HL-60/S4 treated with retinoic acid at 250 ng/mL for 4 days and 3 days (cell line): ENCODE measurements around the gene SLC2A5.
"Not testable (repeated sequence)": the region's sequence is repeated elsewhere in the genome, so short reads cannot be mapped to it uniquely, and the experiment has no call there.

Experiments
- in situ Hi-C: fragments of 300-500 bp; cut with MboI; formaldehyde crosslinking; loops from 2 replicates; pipeline ENCODE4 v1.7.0; 2022; ENCODE audit warnings: low sequenced_read_pairs

SLC2A5 gene

GRCh38 chr1:9069326-9070100 lies at the start of gene SLC2A5:
Gene SLC2A5, minus strand, starts transcription at chr1:9069635. Its CDS starts 99 bp downstream, at chr1:9069536.
- in situ Hi-C loops, result no loop called here

DNA sequence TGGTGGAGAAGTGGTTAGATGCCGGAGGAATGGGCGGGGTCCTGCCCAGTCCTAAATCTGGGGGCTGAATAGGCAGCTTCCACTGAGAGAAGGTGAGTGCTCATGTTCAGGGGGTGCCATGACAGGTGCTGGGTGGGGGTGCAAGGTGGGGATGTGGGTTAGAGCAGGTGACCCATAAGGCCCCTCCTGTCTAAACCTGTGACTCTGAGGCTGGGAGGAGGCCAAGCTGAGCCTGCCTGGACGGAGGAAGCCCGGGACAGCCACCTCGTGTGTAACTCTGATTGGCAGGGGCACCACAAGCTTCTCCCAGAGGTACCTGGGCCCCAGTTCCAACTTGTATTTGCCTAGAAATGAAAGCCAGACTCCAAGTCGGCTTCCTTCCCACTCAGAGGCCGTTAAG lies 48.8 kb upstream of the SLC2A5 start:
- in situ Hi-C loops, result loop anchor here (10.0 to 25.0 kb wide), 2 partner anchors 137 to 369 kb away; no protein-coding TSS in a partner anchor

DNA sequence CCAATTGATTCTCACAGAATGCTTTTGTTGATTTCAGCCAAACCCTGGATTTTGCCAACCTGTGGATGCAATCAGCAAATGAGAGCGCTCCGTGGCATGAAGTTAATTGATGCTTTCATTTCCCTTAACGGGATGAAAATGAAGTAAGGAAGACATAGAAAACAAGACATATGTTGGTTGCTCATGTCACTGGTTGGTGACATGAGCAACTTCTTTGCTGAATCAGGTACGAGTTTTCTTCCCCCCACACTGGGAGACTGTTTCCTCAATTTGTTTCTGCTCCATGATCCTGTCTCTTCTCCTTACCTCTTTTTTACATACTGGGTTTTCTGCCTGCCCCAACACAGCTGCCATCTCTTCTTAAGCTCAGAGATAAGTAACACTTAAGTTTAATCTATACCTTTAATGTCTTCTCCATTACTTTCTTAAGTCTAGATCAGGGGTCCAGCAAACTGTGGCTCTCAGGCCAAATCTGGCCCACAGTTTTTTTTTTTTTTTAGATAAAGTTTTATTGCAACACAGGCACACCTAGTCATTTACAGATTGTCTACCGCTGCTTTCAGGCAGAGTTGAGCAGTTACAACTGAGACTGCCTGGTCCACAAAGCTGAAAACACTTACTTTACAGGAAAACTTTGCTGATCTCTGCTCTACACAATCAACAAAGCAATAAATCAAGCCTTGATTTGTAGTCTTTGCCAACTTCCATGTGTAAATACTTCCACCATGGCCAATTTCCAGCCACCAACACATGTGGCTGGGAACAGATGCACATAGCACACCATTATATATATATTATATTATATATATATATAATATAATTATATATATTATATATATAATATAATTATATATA lies 46.1 kb upstream of the SLC2A5 start:
- in situ Hi-C loops, result loop anchor here (10.0 to 25.0 kb wide), 2 partner anchors 139 to 372 kb away; no protein-coding TSS in a partner anchor

- in situ Hi-C loops, result loop anchor here (10.0 to 25.0 kb wide), 2 partner anchors 142 to 374 kb away; no protein-coding TSS in a partner anchor
These were observed 43.8 kb upstream of the SLC2A5 start for GRCh38 chr1:9112961-9113880.

DNA sequence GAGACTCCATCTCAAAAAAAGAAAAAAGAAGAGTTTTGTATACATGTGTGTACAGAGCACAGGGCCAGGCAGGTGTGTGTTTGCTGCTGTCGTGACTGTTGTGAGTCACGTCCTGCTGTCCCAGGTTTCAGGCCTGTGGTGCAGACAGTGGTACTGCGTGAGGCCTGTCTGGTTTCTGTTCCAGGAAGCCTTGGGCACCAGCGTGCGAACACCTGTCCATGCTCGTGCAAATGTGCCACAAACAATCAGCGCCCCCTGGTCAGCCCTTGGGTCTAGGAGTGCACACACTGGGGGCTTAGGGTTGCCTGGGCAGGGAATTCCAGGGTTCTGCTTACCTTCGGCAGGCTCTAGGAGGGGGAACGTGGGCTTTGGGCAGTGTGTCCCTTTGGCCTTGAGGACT lies 42.5 kb upstream of the SLC2A5 start:
- in situ Hi-C loops, result loop anchor here (10.0 to 25.0 kb wide), 2 partner anchors 143 to 375 kb away; no protein-coding TSS in a partner anchor

DNA sequence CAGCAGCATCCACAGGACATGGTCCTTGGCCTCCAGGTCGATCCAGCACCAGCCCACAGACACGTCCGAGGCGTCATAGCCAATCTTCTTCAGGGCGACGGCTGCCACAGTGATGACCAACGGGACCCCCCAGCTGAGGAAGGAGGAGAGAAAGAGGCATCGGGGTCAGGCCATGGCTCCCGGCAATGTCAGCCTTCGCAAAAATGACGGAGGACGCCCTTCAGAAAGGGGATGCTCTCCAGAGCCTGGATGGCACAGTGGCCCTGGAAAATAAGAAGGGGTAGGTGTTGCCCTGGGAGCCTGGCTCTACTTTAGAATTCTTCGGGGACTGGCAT lies 41.9 kb upstream of the SLC2A5 start:
- in situ Hi-C loops, result loop anchor here (10.0 to 25.0 kb wide), 2 partner anchors 143 to 376 kb away; no protein-coding TSS in a partner anchor

- in situ Hi-C loops, result loop anchor here (10.0 to 25.0 kb wide), 2 partner anchors 144 to 376 kb away; no protein-coding TSS in a partner anchor
These were observed 41.4 kb upstream of the SLC2A5 start for GRCh38 chr1:9110669-9111356.

DNA sequence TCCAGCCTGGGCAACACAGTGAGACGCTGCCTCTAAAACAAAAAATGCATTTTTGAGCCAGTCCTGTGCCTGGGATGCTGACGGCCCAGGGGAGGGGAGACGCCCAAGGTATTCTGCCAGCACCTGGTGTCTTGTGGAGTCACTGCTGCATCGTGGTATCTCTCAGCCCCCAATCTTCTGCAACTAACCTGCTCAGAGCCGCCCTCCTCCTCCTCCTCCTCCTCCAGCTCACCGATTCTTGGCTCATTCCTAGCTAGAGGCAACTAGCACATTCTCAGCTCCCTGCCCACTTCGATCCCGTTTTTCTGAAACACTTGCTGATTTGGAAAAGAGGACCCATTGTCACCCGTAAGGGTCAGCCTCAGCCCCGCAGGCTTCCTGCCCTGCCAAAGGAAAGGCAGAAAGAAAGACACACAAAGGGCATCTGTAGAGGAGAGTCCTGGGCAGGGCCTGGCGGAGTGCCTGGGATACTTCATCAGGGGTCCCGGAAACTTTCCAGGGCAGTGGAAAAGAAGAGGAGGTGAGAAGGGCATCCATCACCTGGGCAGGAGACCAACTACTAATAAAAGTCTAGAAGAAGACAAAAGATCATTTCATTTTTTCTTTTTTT lies 38.7 kb upstream of the SLC2A5 start:
- in situ Hi-C loops, result loop anchor here (10.0 to 25.0 kb wide), 2 partner anchors 53 to 379 kb away; no protein-coding TSS in a partner anchor

GRCh38 chr1:9107136-9107535 lies 37.7 kb upstream of the SLC2A5 start:
- in situ Hi-C loops, result loop anchor here (10.0 to 25.0 kb wide), 2 partner anchors 52 to 380 kb away; no protein-coding TSS in a partner anchor

GRCh38 chr1:9106286-9106685 lies 36.9 kb upstream of the SLC2A5 start:
- in situ Hi-C loops, result loop anchor here (10.0 to 25.0 kb wide), 2 partner anchors 51 to 381 kb away; no protein-coding TSS in a partner anchor

DNA sequence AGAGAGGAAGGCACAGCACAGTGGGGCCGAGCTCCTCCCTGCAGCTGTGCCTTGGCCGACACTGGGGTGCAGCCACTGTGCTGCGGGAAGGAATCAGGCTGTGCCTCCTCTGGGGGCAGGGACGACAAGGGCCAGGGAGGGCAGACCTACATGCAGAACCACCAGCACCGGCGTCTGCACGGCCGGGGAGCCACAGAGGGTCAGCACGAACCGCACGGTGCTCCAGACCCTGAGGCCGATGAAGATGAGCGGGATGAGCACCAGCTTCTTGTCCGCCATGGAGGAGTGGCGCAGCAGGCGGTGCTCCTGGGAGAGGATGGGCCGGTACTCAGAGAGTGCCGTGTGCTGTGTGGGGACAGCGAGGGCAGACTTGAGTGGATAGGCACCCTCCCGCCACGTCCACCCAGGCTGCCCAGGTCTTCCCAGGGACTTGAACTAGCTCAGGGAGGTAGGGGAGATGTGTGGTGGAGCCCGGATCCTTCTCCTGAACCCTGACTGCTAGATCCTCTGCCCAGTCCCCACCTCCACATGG lies 36.0 kb upstream of the SLC2A5 start:
- in situ Hi-C loops, result loop anchor here (10.0 to 25.0 kb wide), 2 partner anchors 51 to 382 kb away; no protein-coding TSS in a partner anchor

- in situ Hi-C loops, result loop anchor here (10.0 to 25.0 kb wide), 2 partner anchors 47 to 386 kb away; no protein-coding TSS in a partner anchor
These were observed 32.2 kb upstream of the SLC2A5 start for GRCh38 chr1:9101510-9102146.

GRCh38 chr1:9100471-9101043 lies 31.1 kb upstream of the SLC2A5 start:
- in situ Hi-C loops, result loop anchor here (10.0 to 25.0 kb wide), 2 partner anchors 46 to 387 kb away; no protein-coding TSS in a partner anchor

DNA sequence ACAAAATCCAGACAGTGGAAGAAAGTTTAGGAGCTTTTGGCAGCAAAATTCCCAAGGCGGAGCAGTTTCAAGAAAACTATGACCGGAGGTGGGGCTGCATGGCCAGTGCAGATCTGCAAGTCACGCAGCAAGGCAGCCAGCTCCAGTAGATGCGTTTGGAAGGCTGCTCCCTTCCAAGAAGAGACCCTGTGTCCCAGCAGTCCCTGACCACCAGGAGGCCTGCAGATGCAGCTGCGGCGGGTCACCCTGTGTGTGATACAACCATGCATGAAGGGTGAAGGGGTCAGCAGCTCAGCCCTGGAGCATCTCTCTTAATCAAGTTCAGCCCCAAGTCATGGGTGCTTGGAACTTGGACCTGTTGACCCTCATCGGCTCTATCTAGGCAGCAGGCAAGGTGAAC lies 30.1 kb upstream of the SLC2A5 start:
- in situ Hi-C loops, result no loop called here

DNA sequence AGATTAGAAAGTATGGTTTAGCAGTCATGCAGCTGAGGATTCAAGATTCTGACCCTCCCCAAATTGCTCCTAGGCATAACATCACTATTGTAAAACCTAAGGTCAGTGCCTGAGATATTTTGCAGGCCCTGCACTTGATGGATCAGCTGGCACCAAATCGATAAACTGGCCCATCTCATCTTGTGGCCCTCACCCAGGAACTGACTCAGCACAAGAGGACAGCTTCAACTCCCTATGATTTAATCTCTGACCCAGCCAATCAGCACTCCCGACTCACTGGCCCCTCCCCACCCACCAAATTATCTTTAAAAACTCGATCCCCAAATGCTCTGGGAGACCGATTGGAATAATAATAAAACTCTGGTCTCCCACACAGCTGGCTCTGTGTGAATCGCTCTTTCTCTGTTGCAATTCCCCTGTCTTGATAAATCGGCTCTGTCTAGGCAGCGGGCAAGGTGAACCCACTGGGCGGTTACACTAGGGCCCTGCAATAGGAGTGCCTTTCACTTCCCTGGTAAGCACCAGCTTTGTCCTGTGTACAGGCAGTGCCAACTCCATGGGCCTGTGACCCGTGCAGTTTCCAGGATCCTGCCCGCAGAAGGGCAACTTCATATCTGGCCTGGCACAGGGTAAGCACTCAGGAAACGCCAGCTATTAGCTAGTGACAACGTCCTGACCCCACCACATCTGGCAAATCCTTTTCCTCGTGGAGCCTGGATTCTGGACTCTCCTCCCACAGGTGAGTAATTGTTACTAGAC lies 28.7 kb upstream of the SLC2A5 start:
- in situ Hi-C loops, result no loop called here

DNA sequence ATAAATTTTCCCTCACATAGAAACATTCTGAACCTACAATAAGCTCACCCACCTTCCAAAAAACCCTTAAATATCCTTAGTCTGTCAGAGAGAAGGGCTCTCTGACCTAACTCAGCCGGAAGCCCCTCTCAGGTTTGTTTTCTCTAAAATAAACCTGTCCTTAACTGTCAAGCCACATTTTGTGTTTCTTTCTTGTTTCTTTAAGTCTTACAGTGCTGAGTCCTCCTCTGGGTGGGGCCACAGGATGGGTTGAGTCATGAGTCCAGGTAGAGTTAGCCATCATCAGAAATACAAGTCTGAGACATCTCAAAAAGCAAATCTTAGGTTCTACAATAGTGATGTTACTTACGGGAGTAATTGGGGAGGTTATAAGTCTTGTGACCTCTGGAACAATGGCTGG lies 26.4 kb upstream of the SLC2A5 start:
- in situ Hi-C loops, result no loop called here

DNA sequence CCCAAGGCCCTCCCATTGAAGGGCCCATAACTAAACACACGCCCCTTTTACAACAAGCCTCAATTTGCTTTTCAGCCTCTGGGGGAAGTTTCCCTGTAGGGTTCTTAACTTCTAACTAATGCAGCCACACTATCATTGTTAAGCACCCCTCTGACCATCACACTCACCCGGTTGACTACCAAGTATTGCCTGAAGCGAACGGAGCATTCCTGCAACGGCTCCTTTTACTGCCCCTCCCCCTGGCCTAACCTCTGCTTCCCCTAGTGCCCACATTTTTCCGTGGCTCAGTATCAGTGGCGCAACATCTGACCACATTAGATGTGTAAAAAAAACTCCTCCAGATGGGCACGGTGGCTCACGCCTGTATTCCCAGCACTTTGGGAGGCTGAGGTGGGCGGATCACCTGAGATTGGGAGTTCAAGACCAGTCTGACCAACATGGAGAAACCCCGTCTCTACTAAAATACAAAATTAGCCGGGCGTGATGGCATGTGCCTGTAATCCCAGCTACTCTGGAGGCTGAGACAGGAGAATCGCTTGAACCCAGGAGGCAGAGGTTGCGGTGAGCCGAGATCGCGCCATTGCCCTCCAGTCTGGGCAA lies 24.7 kb upstream of the SLC2A5 start:
- in situ Hi-C loops, result not testable (repeated sequence)
